Measurements from ENCODE around the gene MAPK6. TPM values are rescaled to one million over a fixed set of nuclear protein-coding genes. Genes with fewer than 3 reads are reported as not detected.

Gene MAPK6
- total RNA-seq, 1 donor from 2014 or later, result 32.7 TPM

GRCh38 chr15:52010633-52011595 is 8.1 kb upstream of the MAPK6 start:
- DNase-seq (ENCODE audit: low read depth in 2 of 2), result peak in 1 of 2 donors; percentile 62

- DNase-seq (ENCODE audit: low read depth in 2 of 2), result peak in 1 of 2 donors; percentile 56
These were observed 7.3 kb upstream of the MAPK6 start for GRCh38 chr15:52011711-52012144.

- no peak for DNase-seq (ENCODE audit: low read depth in 2 of 2)
These were observed 6.8 kb upstream of the MAPK6 start for GRCh38 chr15:52012210-52012609.

- DNase-seq (ENCODE audit: low read depth in 2 of 2), result no peak
These were observed 5.7 kb upstream of the MAPK6 start for GRCh38 chr15:52013151-52013791.

GRCh38 chr15:52014616-52015015 is 4.4 kb upstream of the MAPK6 start:
- no peak for DNase-seq (ENCODE audit: low read depth in 2 of 2)

- DNase-seq (ENCODE audit: low read depth in 2 of 2), result no peak
These were observed 2.7 kb upstream of the MAPK6 start for GRCh38 chr15:52016316-52016715.

- no peak for DNase-seq (ENCODE audit: low read depth in 2 of 2)
These were observed 775 bp upstream of the MAPK6 start for GRCh38 chr15:52018244-52018643.

GRCh38 chr15:52019394-52020220 is 588 bp downstream of the MAPK6 start:
- DNase-seq (ENCODE audit: low read depth in 2 of 2), result peak; percentile 40 to 82

- DNase-seq (ENCODE audit: low read depth in 2 of 2), result peak in 1 of 2 donors; percentile 43
These were observed 1.4 kb downstream of the MAPK6 start for GRCh38 chr15:52020221-52021085.

- DNase-seq (ENCODE audit: low read depth in 2 of 2), result peak; percentile 74 to 94
These were observed 2.2 kb downstream of the MAPK6 start for GRCh38 chr15:52021128-52021671.

- no peak for DNase-seq (ENCODE audit: low read depth in 2 of 2)
These were observed 3.0 kb downstream of the MAPK6 start for GRCh38 chr15:52021892-52022540.

GRCh38 chr15:52023169-52023922 is 4.3 kb downstream of the MAPK6 start:
- no peak for DNase-seq (ENCODE audit: low read depth in 2 of 2)

- no peak for DNase-seq (ENCODE audit: low read depth in 2 of 2)
These were observed 9.5 kb downstream of the MAPK6 start for GRCh38 chr15:52028431-52029093.

GRCh38 chr15:52030010-52030409 is 11.0 kb downstream of the MAPK6 start:
- DNase-seq (ENCODE audit: low read depth in 2 of 2), result no peak

GRCh38 chr15:52031556-52031955 is 12.5 kb downstream of the MAPK6 start:
- no peak for DNase-seq (ENCODE audit: low read depth in 2 of 2)

GRCh38 chr15:52037889-52038505 is 19.0 kb downstream of the MAPK6 start:
- DNase-seq (ENCODE audit: low read depth in 2 of 2), result no peak

- no peak for DNase-seq (ENCODE audit: low read depth in 2 of 2)
These were observed 21.1 kb downstream of the MAPK6 start for GRCh38 chr15:52039925-52040781.

Measured in dermis microvascular lymphatic vessel endothelial cell (primary cell).